Thyroid gland (tissue), 4 donors: ENCODE measurements around the gene RIC1. TPM values are rescaled to one million over a fixed set of nuclear protein-coding genes. Genes with fewer than 3 reads are reported as not detected.
"Not testable (repeated sequence)": the region's sequence is repeated elsewhere in the genome, so short reads cannot be mapped to it uniquely, and the experiment has no call there.

ENCODE experiments used
- DNase-seq, 2 donors: peaks; one replicate each; pipeline ENCODE4 v3.0.0-alpha.2; 2019
- H3K27ac ChIP-seq, 3 donors: fragments of 200-600 bp; sonication (generic); 1 replicate in 2 of 3; 2 replicates in 1 of 3; pipeline ENCODE4 v1.5.1; 2016 to 2019; ENCODE audit warnings: mild to moderate bottlenecking in 1 of 3, moderate library complexity in 1 of 3
- H3K27me3 ChIP-seq: fragments of 200-600 bp; sonication (generic); one replicate; pipeline ENCODE4 v1.5.1; 2019
- H3K36me3 ChIP-seq, 2 donors: fragments of 200-600 bp; sonication (generic); one replicate each; pipeline ENCODE4 v1.5.1; 2016 to 2019
- H3K4me1 ChIP-seq, 2 donors: fragments of 200-600 bp; sonication (generic); one replicate each; pipeline ENCODE4 v1.5.1; 2017 to 2019
- H3K4me3 ChIP-seq, 3 donors: fragments of 200-600 bp; sonication (generic); replicated peaks in 1 of 3; 1 replicate in 2 of 3; 2 replicates in 1 of 3; pipeline ENCODE4 v1.5.1; 2016; ENCODE audit warnings: mild to moderate bottlenecking in 1 of 3
- H3K9me3 ChIP-seq: fragments of 200-600 bp; sonication (generic); one replicate; pipeline ENCODE4 v1.5.1; 2017
- CTCF ChIP-seq, 6 experiments: fragments of 200-600 bp in 3 of 6; fragments of 450-650 bp in 3 of 6; sonication (generic) in 3 of 6; IDR thresholded peaks; one replicate each; pipeline ENCODE4 v1.5.1; 2016 to 2019; ENCODE audit warnings: antibody characterized with exemption in 6 of 6, mild to moderate bottlenecking in 2 of 6, inconsistent platforms in 1 of 6, moderate library complexity in 1 of 6
- POLR2A ChIP-seq, 2 donors: fragments of 450-650 bp; IDR thresholded peaks; one replicate each; pipeline ENCODE4 v1.6.1; 2017; ENCODE audit warnings: antibody characterized with exemption in 2 of 2, mild to moderate bottlenecking in 2 of 2, moderate library complexity in 1 of 2
- WGBS, 2 donors: methylation state at CpG; one replicate each; pipeline ENCODE4 v1.1.5; 2017; 5-methylcytosine and 5-hydroxymethylcytosine counted together
- intact Hi-C: fragments of 100-400 bp; cut with DNase I; formaldehyde crosslinking; loops from one replicate; pipeline ENCODE4 v1.15.1; 2023
- total RNA-seq, 4 donors: library from RNA; depleted of rRNA; stranded (reverse); fragments of >200 nt; gene quantifications; one replicate each; pipeline ENCODE4 v1.2.3, GENCODE V29; 2016

Gene RIC1
- total RNA-seq, 4 donors from 2014 or later: 42.7 to 56.1 (median 44.9) TPM

- TF ChIP-seq POLR2A (IDR thresholded peaks at IDR 0.05): no peak
- no peak for TF ChIP-seq CTCF (IDR thresholded peaks at IDR 0.05)
- 72 to 85% methylated on average over 3 of the region's 3 CpGs for WGBS, 2 donors
These were observed 90.4 kb downstream of the RIC1 start for GRCh38 chr9:5719100-5719926.

GRCh38 chr9:5720151-5720550, 91.2 kb downstream of the RIC1 start:
- peaks cover 3 to 21% of the 10 kb centered on the region in 2 donors for H3K36me3 ChIP-seq
- H3K9me3 ChIP-seq: no peaks in the 10 kb centered on the region
- H3K4me1 ChIP-seq: no peaks in the 10 kb centered on the region
- no peak for DNase-seq
- no peaks in the 10 kb centered on the region for H3K27me3 ChIP-seq
- 97 to 98% methylated on average over 1 of the region's 1 CpG for WGBS, 2 donors
- no peak for TF ChIP-seq CTCF (IDR thresholded peaks at IDR 0.05)
- TF ChIP-seq POLR2A (IDR thresholded peaks at IDR 0.05): no peak
- H3K27ac ChIP-seq: no peak overlapping the region
- intact Hi-C loops: no loop called here
- no peak overlapping the region for H3K4me3 ChIP-seq

More at GRCh38 chr9:5719100-5719926, 90.4 kb downstream of the RIC1 start:
- Histone ChIP-seq H3K9me3 (no peaks in the 10 kb centered on the region), H3K4me1 (no peaks in the 10 kb centered on the region), H3K36me3 (peaks cover 3 to 21% of the 10 kb centered on the region in 2 donors), H3K27ac (no peak overlapping the region), H3K27me3 (no peaks in the 10 kb centered on the region), H3K4me3 (no peak overlapping the region)
- DNase-seq: no peak
- intact Hi-C loops: loop anchor here (10.0 kb wide), 1 partner anchor 95 kb away; the partner anchor contains the start of gene RIC1

- intact Hi-C loops: no loop called here
- TF ChIP-seq POLR2A (IDR thresholded peaks at IDR 0.05): no peak
- no peak for TF ChIP-seq CTCF (IDR thresholded peaks at IDR 0.05)
These were observed 92.6 kb downstream of the RIC1 start for GRCh38 chr9:5721279-5722087.

GRCh38 chr9:5722679-5723078, 93.8 kb downstream of the RIC1 start:
- H3K4me1 ChIP-seq, intact Hi-C loops, H3K9me3 ChIP-seq, DNase-seq, H3K4me3 ChIP-seq, H3K27ac ChIP-seq, H3K27me3 ChIP-seq: not testable (repeated sequence)
- 97 to 99% methylated on average over 4 of the region's 4 CpGs for WGBS, 2 donors
- H3K36me3 ChIP-seq: peaks cover 3 to 21% of the 10 kb centered on the region in 2 donors

More at GRCh38 chr9:5721279-5722087, 92.6 kb downstream of the RIC1 start:
- 96 to 97% methylated on average over 18 of the region's 18 CpGs for WGBS, 2 donors
- H3K9me3 ChIP-seq: no peaks in the 10 kb centered on the region
- no peak overlapping the region for H3K4me3 ChIP-seq
- H3K4me1 ChIP-seq: no peaks in the 10 kb centered on the region
- no peak for DNase-seq
- H3K36me3 ChIP-seq: peaks cover 3 to 21% of the 10 kb centered on the region in 2 donors
- no peak overlapping the region for H3K27ac ChIP-seq
- no peaks in the 10 kb centered on the region for H3K27me3 ChIP-seq

- 97% methylated on average over 2 of the region's 2 CpGs for WGBS, 2 donors
- no peaks in the 10 kb centered on the region for H3K36me3 ChIP-seq
- TF ChIP-seq CTCF (IDR thresholded peaks at IDR 0.05) (no peak), POLR2A (IDR thresholded peaks at IDR 0.05) (no peak)
- H3K27me3 ChIP-seq: no peaks in the 10 kb centered on the region
- no peaks in the 10 kb centered on the region for H3K9me3 ChIP-seq
- H3K4me1 ChIP-seq: no peaks in the 10 kb centered on the region
- no peak overlapping the region for H3K27ac ChIP-seq
- intact Hi-C loops: no loop called here
- no peak overlapping the region for H3K4me3 ChIP-seq
- DNase-seq: no peak
These were observed 106.2 kb downstream of the RIC1 start for GRCh38 chr9:5735072-5735471.
